GM19328 (cell line): ENCODE results near the gene IL18.
"Not testable (repeated sequence)": the region's sequence is repeated elsewhere in the genome, so short reads cannot be mapped to it uniquely, and the experiment has no call there.

Experiments used
- ATAC-seq: cut with Tn5 transposase; IDR thresholded peaks from one replicate; pipeline ENCODE4 v1.9.1; 2021; ENCODE audit warnings: mild to moderate bottlenecking, moderate library complexity; ENCODE audit not compliant: unreplicated experiment

IL18 gene

GRCh38 chr11:112163875-112164685, at the start of gene IL18:
Gene IL18, minus strand, starts transcription at chr11:112164094. Its CDS starts 9,041 bp downstream, at chr11:112155053.
- ATAC-seq, result no peak

- no peak for ATAC-seq
Observed at GRCh38 chr11:112212710-112213109, 48.8 kb upstream of the IL18 start.

- no peak for ATAC-seq
Observed at GRCh38 chr11:112212290-112212689, 48.4 kb upstream of the IL18 start.

GRCh38 chr11:112211536-112211935, 47.6 kb upstream of the IL18 start:
- no peak for ATAC-seq

GRCh38 chr11:112210890-112211289, 47.0 kb upstream of the IL18 start:
- no peak for ATAC-seq

- ATAC-seq, result no peak
Observed at GRCh38 chr11:112206071-112206470, 42.2 kb upstream of the IL18 start.

GRCh38 chr11:112200252-112200651, 36.4 kb upstream of the IL18 start:
- ATAC-seq, result no peak

GRCh38 chr11:112199101-112199500, 35.2 kb upstream of the IL18 start:
- ATAC-seq, result not testable (repeated sequence)

GRCh38 chr11:112196519-112197087, 32.7 kb upstream of the IL18 start:
- ATAC-seq, result no peak

GRCh38 chr11:112195951-112196351, 32.1 kb upstream of the IL18 start:
- ATAC-seq, result no peak

GRCh38 chr11:112195113-112195512, 31.2 kb upstream of the IL18 start:
- ATAC-seq, result not testable (repeated sequence)

GRCh38 chr11:112186304-112186703, 22.4 kb upstream of the IL18 start:
- ATAC-seq, result no peak

GRCh38 chr11:112185883-112186282, 22.0 kb upstream of the IL18 start:
- ATAC-seq, result no peak

- no peak for ATAC-seq
Observed at GRCh38 chr11:112182867-112183266, 19.0 kb upstream of the IL18 start.

- no peak for ATAC-seq
Observed at GRCh38 chr11:112179601-112180000, 15.7 kb upstream of the IL18 start.

GRCh38 chr11:112178936-112179335, 15.0 kb upstream of the IL18 start:
- no peak for ATAC-seq

- no peak for ATAC-seq
Observed at GRCh38 chr11:112178428-112178827, 14.5 kb upstream of the IL18 start.

GRCh38 chr11:112177589-112177988, 13.7 kb upstream of the IL18 start:
- no peak for ATAC-seq

- ATAC-seq, result no peak
Observed at GRCh38 chr11:112176077-112176476, 12.2 kb upstream of the IL18 start.

- no peak for ATAC-seq
Observed at GRCh38 chr11:112175599-112175952, 11.7 kb upstream of the IL18 start.

GRCh38 chr11:112174789-112175598, 11.1 kb upstream of the IL18 start, which contains the start of gene BCO2:
Gene BCO2, plus strand, starts transcription at chr11:112175512. Its CDS starts 90 bp downstream, at chr11:112175602.
- ATAC-seq, result no peak

- no peak for ATAC-seq
Observed at GRCh38 chr11:112173152-112173551, 9.3 kb upstream of the IL18 start.
